GM04504 (cell line): ENCODE measurements around the gene YEATS4.

ENCODE experiments used
- DNase-seq: peaks from one replicate; pipeline ENCODE4 v3.0.0-alpha.2; 2012; ENCODE audit warnings: low read depth

YEATS4 gene

GRCh38 chr12:69435644-69436043 lies 76.1 kb downstream of the YEATS4 start:
- DNase-seq = peak; percentile 1

DNA sequence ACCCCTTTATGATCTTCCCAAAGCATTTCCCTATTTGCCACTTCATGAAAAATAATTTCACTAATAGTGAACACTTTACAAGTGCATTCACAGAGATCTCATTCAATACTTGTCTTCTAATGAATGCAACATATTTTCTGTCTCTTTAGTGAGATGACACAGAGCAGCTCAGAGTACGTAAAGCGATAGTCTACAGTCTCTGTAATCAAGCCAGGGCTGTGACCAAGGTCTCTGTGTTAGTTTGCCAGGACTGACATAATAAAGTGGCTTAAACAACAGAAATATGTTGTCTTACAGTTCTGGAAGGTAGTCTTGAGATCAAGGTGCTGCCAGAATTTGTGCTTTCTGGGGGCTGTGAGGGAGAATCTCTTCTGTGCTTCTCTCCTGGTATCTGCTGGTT lies 77.5 kb downstream of the YEATS4 start:
- no peak for DNase-seq

GRCh38 chr12:69438539-69438938 lies 79.0 kb downstream of the YEATS4 start:
- no peak for DNase-seq

DNA sequence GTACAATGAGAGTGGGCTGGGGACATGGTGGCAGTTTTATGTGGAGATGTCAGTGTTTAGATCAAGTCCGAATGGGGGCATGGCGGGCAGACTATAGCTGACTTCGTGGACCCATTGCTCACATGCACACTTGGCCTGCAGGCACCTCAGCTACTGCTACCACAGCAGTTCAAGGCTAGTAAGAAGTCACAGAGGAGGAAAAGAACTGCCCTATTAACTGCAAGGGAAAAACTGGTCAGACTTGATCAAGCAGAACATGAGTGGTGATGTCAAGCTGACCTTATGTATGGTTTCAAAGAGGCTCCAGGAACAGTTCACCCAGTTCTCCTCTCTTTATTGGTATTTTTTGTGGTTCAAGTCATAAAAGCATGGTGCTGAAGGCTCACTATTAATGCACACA lies 80.5 kb downstream of the YEATS4 start:
- DNase-seq = no peak
